Measurements from ENCODE around the gene SMURF2. TPM values are rescaled to one million over a fixed set of nuclear protein-coding genes. Genes with fewer than 3 reads are reported as not detected.
A peak's percentile ranks its signal among the peaks of the same experiment; 100 is the strongest.

Gene SMURF2
- polyA plus RNA-seq, 1 of the 3 experiments (the other 2 are of a cell fraction), result 36.6 TPM

- POLR2A ChIA-PET, result no interaction called here
- H4K20me1 ChIP-seq (ENCODE audit: insufficient read depth), result peaks cover 48% of the 10 kb centered on the region
These were observed 153.4 kb downstream of the SMURF2 start for GRCh38 chr17:64508683-64509082.

More at GRCh38 chr17:64508683-64509082, 153.4 kb downstream of the SMURF2 start:
- Histone ChIP-seq H3K4me2 (peak overlapping the region; percentile 86), H2AFZ (ENCODE audit: low read depth) (no peak overlapping the region), H3K79me2 (ENCODE audit: insufficient read depth) (peaks cover 93% of the 10 kb centered on the region), H3K36me3 (replicated peaks in 1 of 2; ENCODE audit: control insufficient read depth in 1 of 2, insufficient read depth in 2 of 2, low read length in 1 of 2) (peaks cover 65 to 67% of the 10 kb centered on the region in 2 experiments), H3F3A (replicated peaks; ENCODE audit: insufficient read depth) (peaks cover 22% of the 10 kb centered on the region), H3K4me1 (ENCODE audit: control insufficient read depth in 1 of 2, insufficient read depth in 2 of 2, low read depth in 1 of 2, low read length in 1 of 2) (peaks cover 13 to 16% of the 10 kb centered on the region in 2 experiments; a peak in 2 of 4 replicates), H3K27me3 (ENCODE audit: insufficient read depth) (no peaks in the 10 kb centered on the region), H3K4me3 (ENCODE audit: low read depth in 2 of 2, low read length in 1 of 2) (peak overlapping the region; percentile 74 to 96; a peak in 3 of 4 replicates), H3K9me2 (no peaks in the 10 kb centered on the region), H3K27ac (ENCODE audit: low read depth in 2 of 2, low read length in 1 of 2) (no peak overlapping the region), H3K9me3 (no peaks in the 10 kb centered on the region), H3K9ac (peak overlapping the region; percentile 100)
- DNase-seq, result no peak
- WGBS (ENCODE audit: low lambda C conversion rate), result 94% methylated on average over 2 of the region's 2 CpGs
- CTCF ChIA-PET, result interaction anchor here (1.6 kb wide), 1 partner anchor 45 kb away, joined by 3 read pairs; no protein-coding TSS in a partner anchor
- TF ChIP-seq IRF3 (IDR thresholded peaks at IDR 0.05; ENCODE audit: low read depth, low read length) (no peak), RFX5 (IDR thresholded peaks at IDR 0.05; ENCODE audit: low read length) (no peak), GABPA (IDR thresholded peaks at IDR 0.05; ENCODE audit: low read depth) (no peak), POLR2AphosphoS5 (IDR thresholded peaks at IDR 0.05; ENCODE audit: low read depth, low read length) (no peak), SMC3 (IDR thresholded peaks at IDR 0.05; ENCODE audit: low read depth, low read length) (no peak), RXRA (IDR thresholded peaks at IDR 0.05; ENCODE audit: borderline replicate concordance, low read depth) (no peak), TCF12 (IDR thresholded peaks at IDR 0.05) (no peak), FOXM1 (IDR thresholded peaks at IDR 0.05; ENCODE audit: low read depth) (no peak), EP300 (IDR thresholded peaks at IDR 0.05; ENCODE audit: borderline replicate concordance in 1 of 2, low read depth in 1 of 2, low read length in 1 of 2) (no peak), RAD21 (IDR thresholded peaks at IDR 0.05; ENCODE audit: low read length) (no peak), NFIC (IDR thresholded peaks at IDR 0.05; ENCODE audit: borderline replicate concordance) (no peak), NRF1 (IDR thresholded peaks at IDR 0.05; ENCODE audit: low read depth, low read length) (no peak), USF2 (IDR thresholded peaks at IDR 0.05; ENCODE audit: borderline replicate concordance, low read depth, low read length) (no peak), REST (IDR thresholded peaks at IDR 0.05; ENCODE audit: low read depth, low read length) (no peak), PBX3 (IDR thresholded peaks at IDR 0.05) (no peak)
